Astrocyte (in vitro differentiated cells and primary cell): ENCODE measurements around the gene PRAMEF15.
"Not testable (repeated sequence)": the region's sequence is repeated elsewhere in the genome, so short reads cannot be mapped to it uniquely, and the experiment has no call there.

Experiments
- EZH2 ChIP-seq: IDR thresholded peaks from 2 replicates; pipeline ENCODE4 v1.6.1; 2012; ENCODE audit warnings: mild to moderate bottlenecking, low read length, inconsistent platforms; ENCODE audit not compliant: insufficient read depth
- TF ChIP-seq, protein P1 (sequence below): IDR thresholded peaks from 2 replicates; pipeline ENCODE4 v1.5.1; 2011; ENCODE audit warnings: low read depth, mild to moderate bottlenecking, inconsistent platforms, low read length, moderate library complexity; ENCODE audit not compliant: insufficient read depth

DNA sequence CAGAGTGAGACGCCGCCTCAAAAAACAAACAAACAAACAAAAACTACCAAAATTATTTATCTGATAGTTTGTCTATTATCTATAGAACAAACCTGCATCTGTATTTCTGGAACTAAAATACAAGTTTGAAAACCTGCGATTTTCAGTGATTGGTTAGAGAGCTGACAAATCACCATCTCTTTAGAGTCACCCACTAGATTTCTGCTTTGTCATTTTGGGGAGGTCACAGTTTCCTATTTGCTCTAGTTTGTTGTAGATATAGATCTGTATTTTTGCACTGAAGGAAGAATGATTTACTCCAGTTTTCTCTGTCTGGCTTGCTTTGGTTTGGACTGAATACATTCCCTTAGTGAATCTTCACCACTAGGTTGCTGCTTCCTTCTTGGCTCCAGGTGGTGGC lies 51.2 kb downstream of the PRAMEF15 start:
- TF ChIP-seq, protein P1, sequence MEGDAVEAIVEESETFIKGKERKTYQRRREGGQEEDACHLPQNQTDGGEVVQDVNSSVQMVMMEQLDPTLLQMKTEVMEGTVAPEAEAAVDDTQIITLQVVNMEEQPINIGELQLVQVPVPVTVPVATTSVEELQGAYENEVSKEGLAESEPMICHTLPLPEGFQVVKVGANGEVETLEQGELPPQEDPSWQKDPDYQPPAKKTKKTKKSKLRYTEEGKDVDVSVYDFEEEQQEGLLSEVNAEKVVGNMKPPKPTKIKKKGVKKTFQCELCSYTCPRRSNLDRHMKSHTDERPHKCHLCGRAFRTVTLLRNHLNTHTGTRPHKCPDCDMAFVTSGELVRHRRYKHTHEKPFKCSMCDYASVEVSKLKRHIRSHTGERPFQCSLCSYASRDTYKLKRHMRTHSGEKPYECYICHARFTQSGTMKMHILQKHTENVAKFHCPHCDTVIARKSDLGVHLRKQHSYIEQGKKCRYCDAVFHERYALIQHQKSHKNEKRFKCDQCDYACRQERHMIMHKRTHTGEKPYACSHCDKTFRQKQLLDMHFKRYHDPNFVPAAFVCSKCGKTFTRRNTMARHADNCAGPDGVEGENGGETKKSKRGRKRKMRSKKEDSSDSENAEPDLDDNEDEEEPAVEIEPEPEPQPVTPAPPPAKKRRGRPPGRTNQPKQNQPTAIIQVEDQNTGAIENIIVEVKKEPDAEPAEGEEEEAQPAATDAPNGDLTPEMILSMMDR = not testable (repeated sequence)
- TF ChIP-seq EZH2 = not testable (repeated sequence)
